ENCODE measurements around the gene FBXO4.

The FBXO4 gene

GRCh38 chr5:41924872-41925554, at the start of gene FBXO4:
Gene FBXO4 (plus strand): TSS chr5:41925281. CDS start chr5:41925310, 29 bp downstream.
- peak; percentile 91 for DNase-seq

GRCh38 chr5:41876678-41877077, 48.4 kb upstream of the FBXO4 start:
- DNase-seq, result no peak

- no peak for DNase-seq
Measured at GRCh38 chr5:41877408-41877807, 47.7 kb upstream of the FBXO4 start.

GRCh38 chr5:41878173-41878572, 46.9 kb upstream of the FBXO4 start:
- DNase-seq, result no peak

- DNase-seq, result no peak
Measured at GRCh38 chr5:41878643-41879478, 46.2 kb upstream of the FBXO4 start.

DNA sequence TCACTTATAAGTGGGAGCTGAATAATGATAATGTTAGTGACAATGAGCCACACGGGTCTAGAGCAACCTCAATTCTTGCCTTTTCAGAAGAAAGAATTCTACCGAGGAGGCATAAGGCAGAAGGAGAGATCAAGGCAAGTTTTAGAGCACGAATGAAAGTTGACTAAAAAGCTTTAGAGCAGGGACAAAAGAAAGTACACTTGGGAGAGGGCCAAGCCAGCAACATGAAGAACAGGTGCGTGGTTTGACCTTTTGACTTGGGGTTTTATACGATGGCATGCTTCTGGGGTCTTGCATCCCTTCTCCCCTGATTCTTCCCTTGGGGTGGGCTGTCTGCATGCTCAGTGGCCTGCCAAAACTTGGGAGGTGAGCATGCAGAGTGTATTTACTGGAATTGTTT, 42.3 kb upstream of the FBXO4 start:
- no peak for DNase-seq

GRCh38 chr5:41883243-41883642, 41.8 kb upstream of the FBXO4 start:
- DNase-seq, result no peak

DNA sequence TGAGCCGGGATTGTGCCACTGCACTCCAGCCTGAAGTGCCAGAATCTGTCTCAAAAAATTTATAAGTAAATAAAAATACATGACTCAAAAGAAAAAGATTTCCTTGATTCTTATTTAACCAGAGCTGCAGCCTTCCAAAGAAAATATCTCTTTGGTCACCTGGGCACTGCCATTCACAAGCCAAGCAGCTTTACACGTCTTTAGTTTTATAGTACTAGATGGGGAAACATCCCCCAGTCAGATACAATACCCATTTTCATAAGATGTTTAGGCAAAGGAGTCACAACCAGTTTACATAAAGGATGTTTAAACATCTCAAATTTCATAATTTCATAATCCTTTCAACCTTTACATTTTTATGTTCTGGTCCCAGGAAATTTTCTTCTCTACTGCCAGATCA, 41.1 kb upstream of the FBXO4 start:
- DNase-seq, result no peak

- no peak for DNase-seq
Measured at GRCh38 chr5:41885286-41885685, 39.8 kb upstream of the FBXO4 start.

- DNase-seq, result no peak
Measured at GRCh38 chr5:41891066-41891707, 33.9 kb upstream of the FBXO4 start.

DNA sequence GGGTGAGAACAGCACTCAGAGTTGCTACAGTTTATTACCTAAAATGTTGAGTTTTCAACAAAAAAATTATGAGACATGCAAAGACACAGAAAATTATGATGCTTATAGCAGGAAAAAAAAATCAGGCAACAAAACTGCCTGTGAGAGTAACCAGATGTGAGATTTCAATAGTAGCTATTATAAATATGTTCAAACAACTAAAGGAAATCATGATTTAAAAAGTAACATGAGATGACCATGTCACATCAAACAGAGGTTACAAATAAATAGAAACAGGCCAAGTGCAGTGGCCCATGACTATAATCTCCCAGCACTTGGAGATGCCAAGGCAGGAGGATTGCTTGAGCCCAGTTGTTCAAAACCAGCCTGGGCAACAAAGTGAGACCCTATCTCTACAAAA, 33.0 kb upstream of the FBXO4 start:
- no peak for DNase-seq

DNA sequence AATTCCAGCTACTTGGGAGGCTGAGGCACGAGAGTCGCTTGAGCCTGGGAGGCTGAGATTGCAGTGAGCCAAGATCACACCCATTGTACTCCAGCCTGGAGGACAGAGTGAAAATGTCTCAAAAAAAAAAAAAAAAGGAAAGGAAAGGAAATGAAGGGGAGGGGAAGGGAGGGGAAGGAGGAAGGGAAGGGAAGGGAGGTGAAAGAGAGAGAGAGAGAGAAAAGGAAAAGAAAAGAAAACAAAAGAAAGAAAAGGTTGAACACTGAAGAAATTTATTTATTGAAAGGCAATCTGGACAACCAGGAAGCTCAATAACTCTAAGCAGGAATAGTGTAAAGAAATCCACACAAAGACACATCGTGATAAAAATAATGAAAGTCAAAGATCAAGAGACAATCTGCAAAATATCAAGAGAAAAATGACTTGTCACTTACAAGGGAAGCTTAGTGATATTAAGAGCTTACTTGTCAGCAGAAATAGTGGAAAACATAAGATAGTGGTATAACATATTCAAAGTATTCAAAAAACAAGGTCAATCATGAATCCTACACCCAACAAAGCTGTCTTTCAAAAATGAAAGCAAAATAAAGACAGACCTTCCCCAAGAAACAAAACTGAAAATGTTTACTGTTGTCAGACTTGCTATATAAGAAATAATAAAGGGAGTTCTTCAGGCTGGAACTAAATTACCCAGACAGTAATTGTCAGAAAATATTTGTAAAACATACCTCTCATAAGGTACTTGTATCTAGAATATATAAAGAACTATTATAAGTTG, 31.8 kb upstream of the FBXO4 start:
- DNase-seq, result no peak

DNA sequence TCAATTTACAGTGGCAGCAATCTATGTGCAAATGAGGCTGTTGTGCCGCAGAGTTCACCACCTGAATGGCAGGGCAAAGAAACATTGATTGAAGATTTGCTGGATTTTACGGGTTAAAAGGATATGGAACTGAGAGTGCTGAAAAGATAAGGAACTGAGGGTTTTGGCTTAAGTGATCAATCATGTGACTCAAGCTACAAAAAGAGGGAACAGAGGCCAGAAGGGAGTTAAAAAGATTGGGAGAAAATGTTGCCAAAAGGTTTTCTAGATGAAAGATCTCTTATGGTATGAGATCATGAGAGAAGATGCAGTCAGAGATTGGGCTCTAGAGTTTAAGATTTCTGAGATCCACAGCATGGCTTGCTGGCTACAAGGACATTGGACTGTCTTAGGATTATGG, 28.9 kb upstream of the FBXO4 start:
- no peak for DNase-seq

- DNase-seq, result no peak
Measured at GRCh38 chr5:41903382-41903891, 21.6 kb upstream of the FBXO4 start.

DNA sequence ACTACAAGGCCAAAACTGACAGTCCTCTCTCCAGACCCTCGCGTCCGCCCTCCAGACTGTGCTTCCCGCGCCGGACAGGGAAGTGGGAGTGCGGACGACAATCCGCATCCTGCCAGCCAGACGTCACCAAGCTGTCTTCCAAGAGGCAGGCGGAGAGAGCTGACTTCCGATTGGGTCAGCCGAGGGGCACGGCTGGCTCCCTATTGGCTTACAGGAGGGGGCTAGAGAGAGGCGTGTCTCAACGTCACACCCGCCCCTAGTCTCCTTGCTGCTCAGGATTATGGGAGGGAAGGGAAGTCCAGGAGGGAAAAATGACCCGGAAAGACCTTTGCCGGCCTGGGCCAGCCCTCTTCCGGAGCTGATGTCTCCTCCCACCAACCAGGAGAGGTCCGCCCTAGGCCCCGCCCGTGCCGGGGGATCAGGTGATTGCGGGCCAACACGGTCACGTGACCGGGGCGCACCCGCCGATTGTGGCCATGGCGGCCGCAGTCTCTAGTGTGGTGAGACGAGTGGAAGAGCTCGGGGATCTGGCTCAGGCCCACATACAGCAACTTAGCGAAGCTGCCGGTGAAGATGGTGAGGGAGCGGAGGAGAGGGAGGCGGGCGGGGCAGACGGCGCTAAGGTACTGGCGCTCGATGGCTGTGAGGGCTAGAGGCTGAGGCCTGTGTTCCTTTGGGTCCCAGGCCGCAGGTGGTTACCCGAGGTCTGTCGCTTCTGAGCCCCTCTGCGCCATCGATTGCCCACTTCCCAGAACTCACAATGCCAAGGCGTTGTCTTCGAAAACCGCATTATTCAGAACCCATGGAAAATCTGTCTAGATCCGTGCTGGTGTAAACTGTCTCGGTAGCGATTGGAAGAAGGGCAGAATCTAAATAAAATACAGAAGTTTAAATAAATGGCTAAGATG, 20.9 kb upstream of the FBXO4 start, which contains the start of gene RIMOC1:
RIMOC1 (plus strand) TSS at position 453 of the 908 bp plus-strand sequence; CDS start at position 477, 24 bp downstream.
- peak; percentile 99 for DNase-seq

GRCh38 chr5:41906151-41906550, 18.9 kb upstream of the FBXO4 start:
- no peak for DNase-seq

DNA sequence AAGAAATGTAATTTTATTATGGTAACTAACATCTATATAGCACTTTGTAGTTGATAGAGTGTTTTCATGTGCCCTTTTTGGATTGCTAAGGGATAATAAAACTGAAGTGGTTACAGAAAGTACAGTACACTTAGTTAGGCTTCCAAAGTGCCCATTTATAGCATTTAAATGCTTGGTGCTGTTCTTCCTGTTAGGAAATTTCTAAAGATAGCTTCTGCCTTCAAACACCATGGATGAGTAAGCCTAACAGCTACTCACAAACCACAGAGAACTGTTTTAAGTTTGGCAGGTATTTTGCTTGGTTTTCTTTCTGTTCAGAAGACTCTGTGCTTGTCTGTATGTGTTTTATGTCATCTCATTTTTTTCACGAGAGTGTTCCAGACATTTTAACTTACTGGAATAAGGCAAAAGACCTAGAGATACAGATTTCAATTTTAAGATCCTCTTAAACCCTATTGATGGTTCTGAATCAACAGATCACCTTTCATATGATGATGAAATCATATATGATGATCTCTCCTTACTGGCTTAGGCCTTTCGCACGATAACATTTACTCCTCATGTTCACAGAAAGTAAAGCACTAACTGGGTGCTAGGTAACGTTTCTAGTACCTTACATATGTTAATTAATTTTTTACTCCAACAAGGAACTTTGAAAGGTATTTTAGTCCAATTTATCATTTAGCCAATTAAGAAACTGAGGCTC, 16.6 kb upstream of the FBXO4 start:
- no peak for DNase-seq

DNA sequence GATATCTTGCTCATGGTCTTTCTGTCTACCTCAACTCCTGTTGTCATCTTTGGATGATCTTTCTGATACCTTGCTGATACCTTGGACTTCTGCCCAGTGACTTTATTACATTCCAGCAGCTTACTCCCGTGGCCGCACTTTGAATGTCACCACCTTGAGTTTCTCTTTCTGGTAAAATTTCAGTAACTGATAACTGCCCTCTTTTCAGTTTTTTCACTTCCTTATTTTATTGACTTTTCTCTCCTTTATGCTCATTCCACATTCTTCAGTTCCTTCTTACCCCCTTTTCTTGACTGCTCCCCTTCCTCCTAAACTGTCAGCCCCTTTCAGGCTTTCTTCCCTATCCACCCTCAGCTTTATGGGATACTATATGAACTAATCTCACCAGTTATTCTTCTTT, 7.0 kb upstream of the FBXO4 start:
- DNase-seq, result no peak

DNA sequence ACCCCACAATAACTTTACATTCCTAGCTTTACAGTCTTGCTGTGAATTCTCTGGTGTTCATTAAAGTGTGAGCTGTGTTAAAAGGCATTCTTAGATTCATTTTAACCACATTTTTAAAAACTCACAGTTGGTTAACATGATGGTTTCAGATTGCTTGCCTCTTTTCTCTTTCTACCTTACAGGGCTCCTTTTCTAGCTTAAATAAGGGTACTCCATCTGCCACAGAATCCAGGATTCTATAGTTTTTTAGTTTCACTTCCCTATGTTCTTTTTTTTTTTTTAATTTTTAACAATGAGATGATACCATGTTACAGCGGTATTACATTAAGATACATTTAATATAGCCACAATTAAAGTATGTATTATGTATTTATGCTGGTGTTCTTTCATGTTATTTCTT, 3.9 kb upstream of the FBXO4 start:
- no peak for DNase-seq

DNA sequence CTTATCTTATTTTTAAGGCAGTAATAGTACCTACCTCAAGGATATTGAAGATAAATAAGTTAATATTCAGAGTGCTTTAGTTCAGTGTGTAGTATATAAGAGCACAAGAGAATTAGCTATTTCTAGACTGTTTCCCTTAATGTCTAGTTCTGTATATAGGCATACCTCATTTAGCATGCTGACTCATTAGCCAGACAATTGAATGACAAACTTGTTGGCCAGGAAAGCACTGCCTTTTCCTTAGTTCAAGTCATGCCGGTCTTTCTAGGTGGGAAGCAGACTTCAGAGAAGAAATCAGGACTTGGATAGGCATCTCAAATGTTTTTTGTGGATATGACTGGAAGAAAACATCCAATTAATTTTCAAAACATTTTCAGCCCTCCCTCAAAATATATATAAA, 3.2 kb upstream of the FBXO4 start:
- DNase-seq, result no peak

- no peak for DNase-seq
Measured at GRCh38 chr5:41924526-41924871, 582 bp upstream of the FBXO4 start.

All from femur (tissue), 1 donor.